Measurements from ENCODE around the gene KHDC1. TPM values are rescaled to one million over a fixed set of nuclear protein-coding genes. Genes with fewer than 3 reads are reported as not detected.
"Not testable (repeated sequence)": the region's sequence is repeated elsewhere in the genome, so short reads cannot be mapped to it uniquely, and the experiment has no call there.

KHDC1 gene
- total RNA-seq, 1 experiment from 2014 or later, result 16.2 TPM

DNA sequence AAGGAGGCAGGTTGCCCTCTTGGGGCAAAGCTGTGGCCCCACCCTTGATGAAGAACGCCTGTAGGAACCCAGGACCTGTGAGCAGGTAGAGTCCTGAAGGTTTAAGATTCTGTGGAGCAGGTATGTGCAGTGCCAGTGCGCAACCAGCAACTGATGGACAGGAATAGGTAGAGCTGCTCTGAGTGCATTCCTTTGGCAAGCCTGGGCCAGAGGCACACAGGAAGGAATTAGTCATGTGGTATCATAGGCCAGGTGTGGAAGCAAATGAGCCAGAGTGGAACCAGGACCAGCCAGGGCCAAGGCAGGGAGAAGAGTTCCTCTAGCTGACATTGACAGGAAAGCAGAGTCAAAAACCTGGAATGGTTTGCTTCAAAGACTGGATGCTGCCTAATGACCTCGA lies 1.4 kb upstream of the KHDC1 start:
- Histone ChIP-seq H3K9me3 (ENCODE audit: insufficient read depth, low read depth) (no peaks in the 10 kb centered on the region), H3F3A (ENCODE audit: insufficient read depth, low read depth) (no peaks in the 10 kb centered on the region; the same call in 1 of the 2 replicates), H3K4me3 (no peak overlapping the region), H3K79me2 (ENCODE audit: low read depth) (no peaks in the 10 kb centered on the region), H2AFZ (no peak overlapping the region), H4K20me1 (ENCODE audit: insufficient read depth) (no peaks in the 10 kb centered on the region), H3K4me2 (no peak overlapping the region), H3K27ac (no peak overlapping the region), H3K9me2 (ENCODE audit: insufficient read depth) (no peaks in the 10 kb centered on the region), H3K27me3 (ENCODE audit: insufficient read depth, low read depth) (no peaks in the 10 kb centered on the region), H3K36me3 (ENCODE audit: low read depth) (no peaks in the 10 kb centered on the region), H3K4me1 (replicated peaks; ENCODE audit: insufficient read depth) (peaks cover 6% of the 10 kb centered on the region; the same call in 1 of the 2 replicates)
- intact Hi-C loops (cut with micrococcal nuclease; ENCODE audit: unreplicated experiment), result no loop called here
- TF ChIP-seq, protein P1, sequence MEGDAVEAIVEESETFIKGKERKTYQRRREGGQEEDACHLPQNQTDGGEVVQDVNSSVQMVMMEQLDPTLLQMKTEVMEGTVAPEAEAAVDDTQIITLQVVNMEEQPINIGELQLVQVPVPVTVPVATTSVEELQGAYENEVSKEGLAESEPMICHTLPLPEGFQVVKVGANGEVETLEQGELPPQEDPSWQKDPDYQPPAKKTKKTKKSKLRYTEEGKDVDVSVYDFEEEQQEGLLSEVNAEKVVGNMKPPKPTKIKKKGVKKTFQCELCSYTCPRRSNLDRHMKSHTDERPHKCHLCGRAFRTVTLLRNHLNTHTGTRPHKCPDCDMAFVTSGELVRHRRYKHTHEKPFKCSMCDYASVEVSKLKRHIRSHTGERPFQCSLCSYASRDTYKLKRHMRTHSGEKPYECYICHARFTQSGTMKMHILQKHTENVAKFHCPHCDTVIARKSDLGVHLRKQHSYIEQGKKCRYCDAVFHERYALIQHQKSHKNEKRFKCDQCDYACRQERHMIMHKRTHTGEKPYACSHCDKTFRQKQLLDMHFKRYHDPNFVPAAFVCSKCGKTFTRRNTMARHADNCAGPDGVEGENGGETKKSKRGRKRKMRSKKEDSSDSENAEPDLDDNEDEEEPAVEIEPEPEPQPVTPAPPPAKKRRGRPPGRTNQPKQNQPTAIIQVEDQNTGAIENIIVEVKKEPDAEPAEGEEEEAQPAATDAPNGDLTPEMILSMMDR (conservative IDR thresholded peaks at IDR 0.05), result no peak
- TF ChIP-seq EZH2 (IDR thresholded peaks at IDR 0.05; ENCODE audit: low read depth), result no peak
- CTCF ChIA-PET, result no interaction called here
- peak; percentile 35 to 43 for DNase-seq
- BruUV-seq (replicated peaks), result no TSS peak
- POLR2A ChIA-PET (ENCODE audit: unreplicated experiment), result no interaction called here

DNA sequence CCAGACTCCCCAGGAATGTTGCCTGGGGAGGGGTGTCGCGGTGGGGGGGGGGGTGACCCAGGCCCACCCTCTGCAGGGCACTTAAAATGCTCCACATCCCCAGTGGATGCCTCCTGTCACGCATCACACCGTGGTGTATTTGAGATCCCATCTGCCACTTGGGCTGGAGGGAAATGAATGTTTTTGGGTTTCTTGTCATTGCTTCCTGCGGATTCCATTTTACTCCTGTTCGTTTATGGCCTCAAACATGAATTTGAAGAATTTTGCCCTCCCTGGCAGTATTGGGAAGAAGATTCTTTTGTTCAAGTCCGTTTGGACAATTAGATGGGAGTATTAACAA lies 544 bp upstream of the KHDC1 start:
- intact Hi-C loops (cut with micrococcal nuclease; ENCODE audit: unreplicated experiment), result no loop called here
- no TSS peak for BruUV-seq (replicated peaks)
- Histone ChIP-seq H3K4me1 (replicated peaks; ENCODE audit: insufficient read depth) (peaks cover 6% of the 10 kb centered on the region; the same call in 1 of the 2 replicates), H4K20me1 (ENCODE audit: insufficient read depth) (no peaks in the 10 kb centered on the region), H3K9me2 (ENCODE audit: insufficient read depth) (no peaks in the 10 kb centered on the region), H3K79me2 (ENCODE audit: low read depth) (no peaks in the 10 kb centered on the region), H3K36me3 (ENCODE audit: low read depth) (no peaks in the 10 kb centered on the region), H3K9me3 (ENCODE audit: insufficient read depth, low read depth) (no peaks in the 10 kb centered on the region), H3F3A (ENCODE audit: insufficient read depth, low read depth) (no peaks in the 10 kb centered on the region; the same call in 1 of the 2 replicates), H3K27ac (no peak overlapping the region), H3K27me3 (ENCODE audit: insufficient read depth, low read depth) (no peaks in the 10 kb centered on the region), H3K4me2 (peak overlapping the region; percentile 87), H3K4me3 (peak overlapping the region; percentile 61; the same call in 1 of the 2 replicates), H2AFZ (peak overlapping the region; percentile 92; the same call in 1 of the 2 replicates)
- POLR2A ChIA-PET (ENCODE audit: unreplicated experiment), result no interaction called here
- DNase-seq, result no peak
- CTCF ChIA-PET, result no interaction called here
- TF ChIP-seq, protein P1 (conservative IDR thresholded peaks at IDR 0.05), result no peak
- TF ChIP-seq EZH2 (IDR thresholded peaks at IDR 0.05; ENCODE audit: low read depth), result no peak

DNA sequence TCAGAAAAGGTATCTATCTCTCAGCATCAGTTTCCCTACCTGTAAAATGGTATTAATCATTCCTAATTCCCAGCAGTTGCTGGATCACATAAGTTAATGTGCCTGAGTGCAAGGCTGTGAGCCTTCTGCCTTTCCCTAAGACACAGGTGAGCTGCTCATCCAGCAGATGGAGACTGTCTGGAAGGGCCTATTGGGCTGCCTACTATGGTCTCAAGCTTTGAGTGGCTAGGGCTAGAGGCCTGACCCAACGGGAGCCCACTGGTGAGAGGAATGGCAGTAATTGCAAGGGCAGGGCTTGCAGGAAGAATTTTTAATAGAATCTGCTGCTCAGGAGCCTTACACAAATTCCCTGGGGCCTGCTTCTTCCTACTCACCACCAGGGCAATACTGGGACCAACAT lies 4.3 kb downstream of the KHDC1 start:
- no peak for TF ChIP-seq EZH2 (IDR thresholded peaks at IDR 0.05; ENCODE audit: low read depth)
- TF ChIP-seq, protein P1 (conservative IDR thresholded peaks at IDR 0.05), result no peak
- Histone ChIP-seq H3F3A (ENCODE audit: insufficient read depth, low read depth) (no peaks in the 10 kb centered on the region), H3K36me3 (ENCODE audit: low read depth) (no peaks in the 10 kb centered on the region), H3K9me3 (ENCODE audit: insufficient read depth, low read depth) (no peaks in the 10 kb centered on the region), H4K20me1 (ENCODE audit: insufficient read depth) (no peaks in the 10 kb centered on the region), H3K79me2 (ENCODE audit: low read depth) (no peaks in the 10 kb centered on the region), H3K9me2 (ENCODE audit: insufficient read depth) (no peaks in the 10 kb centered on the region), H3K4me1 (replicated peaks; ENCODE audit: insufficient read depth) (peaks cover 6% of the 10 kb centered on the region; the same call in 1 of the 2 replicates), H2AFZ (no peak overlapping the region), H3K27me3 (ENCODE audit: insufficient read depth, low read depth) (no peaks in the 10 kb centered on the region), H3K4me3 (no peak overlapping the region), H3K4me2 (no peak overlapping the region), H3K27ac (no peak overlapping the region)
- ChIA-PET POLR2A (ENCODE audit: unreplicated experiment) (no interaction called here), CTCF (no interaction called here)
- BruUV-seq (replicated peaks), result no TSS peak
- intact Hi-C loops (cut with micrococcal nuclease; ENCODE audit: unreplicated experiment), result no loop called here
- no peak for DNase-seq

DNA sequence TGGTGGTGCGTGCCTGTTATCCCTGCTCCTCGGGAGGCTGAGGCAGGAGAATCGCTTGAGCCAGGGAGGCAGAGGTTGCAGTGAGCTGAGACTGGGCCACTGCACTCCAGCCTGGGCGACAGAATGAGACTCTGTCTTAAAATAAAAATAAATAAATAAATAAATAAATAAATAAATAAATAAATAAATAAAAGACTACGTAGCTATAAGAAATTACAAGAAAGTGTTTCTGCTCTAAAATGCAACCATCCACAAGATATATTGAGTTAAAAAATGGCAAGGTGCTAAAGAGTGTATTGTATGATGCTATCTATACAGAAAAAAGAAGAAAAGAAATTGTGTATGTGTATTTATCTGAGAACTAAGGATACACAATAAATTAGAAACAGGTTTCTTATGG lies 8.7 kb downstream of the KHDC1 start:
- H3K4me2 ChIP-seq; DNase-seq; H2AFZ ChIP-seq; H3K27ac ChIP-seq; H3F3A ChIP-seq (ENCODE audit: insufficient read depth, low read depth); CTCF ChIA-PET; H3K27me3 ChIP-seq (ENCODE audit: insufficient read depth, low read depth); H3K36me3 ChIP-seq (ENCODE audit: low read depth); H3K4me3 ChIP-seq; H3K9me3 ChIP-seq (ENCODE audit: insufficient read depth, low read depth); H3K4me1 ChIP-seq (replicated peaks; ENCODE audit: insufficient read depth); H4K20me1 ChIP-seq (ENCODE audit: insufficient read depth); H3K9me2 ChIP-seq (ENCODE audit: insufficient read depth); H3K79me2 ChIP-seq (ENCODE audit: low read depth); intact Hi-C loops (cut with micrococcal nuclease; ENCODE audit: unreplicated experiment); BruUV-seq (replicated peaks): not testable (repeated sequence)
- POLR2A ChIA-PET (ENCODE audit: unreplicated experiment), result interaction anchor here (0.7 kb wide), 1 partner anchor 10 kb away, joined by 15 read pairs; no protein-coding TSS in a partner anchor
